Brain microvascular endothelial cell (primary cell): ENCODE measurements around the gene TRMT5.

Experiments
- DNase-seq: peaks from one replicate; pipeline ENCODE4 v3.0.0-alpha.2; 2020
- H3K27ac ChIP-seq: fragments of 250-450 bp; sonication (Bioruptor Pico); 2 replicates; pipeline ENCODE4 v1.5.1; 2020; ENCODE audit warnings: mild to moderate bottlenecking, moderate library complexity
- H3K27me3 ChIP-seq: fragments of 250-450 bp; sonication (Bioruptor Pico); replicated peaks from 2 replicates; pipeline ENCODE4 v1.5.1; 2020; ENCODE audit warnings: mild to moderate bottlenecking
- H3K36me3 ChIP-seq: fragments of 250-450 bp; sonication (Bioruptor Pico); replicated peaks from 2 replicates; pipeline ENCODE4 v1.5.1; 2020; ENCODE audit warnings: mild to moderate bottlenecking
- H3K4me3 ChIP-seq: 2 replicates; pipeline ENCODE4 v1.5.1; 2011; ENCODE audit warnings: low read depth, mild to moderate bottlenecking, control low read depth, low read length, moderate library complexity
- CTCF ChIP-seq: IDR thresholded peaks from 2 replicates; pipeline ENCODE4 v1.5.1; 2011; ENCODE audit warnings: low read depth, mild to moderate bottlenecking, moderate library complexity, low read length, control low read depth, inconsistent platforms; ENCODE audit errors: missing control alignments
- in situ Hi-C: cut with HindIII; loops from 2 replicates; pipeline ENCODE4 v1.10.0; 2017; ENCODE audit warnings: low sequenced_read_pairs, low pct_ligation_motif_present

Gene TRMT5

GRCh38 chr14:60931218-60931617, 49.7 kb downstream of the TRMT5 start:
- no peaks in the 10 kb centered on the region for H3K36me3 ChIP-seq
- no peak overlapping the region for H3K27ac ChIP-seq
- in situ Hi-C loops = no loop called here

GRCh38 chr14:60926002-60926401, 54.9 kb downstream of the TRMT5 start:
- DNase-seq = no peak
- H3K36me3 ChIP-seq = no peaks in the 10 kb centered on the region
- no peak overlapping the region for H3K27ac ChIP-seq
- no peak for TF ChIP-seq CTCF
- in situ Hi-C loops = no loop called here
- H3K4me3 ChIP-seq = no peak overlapping the region
- no peaks in the 10 kb centered on the region for H3K27me3 ChIP-seq

More at GRCh38 chr14:60931218-60931617, 49.7 kb downstream of the TRMT5 start:
- TF ChIP-seq CTCF = no peak
- Histone ChIP-seq H3K27me3 (no peaks in the 10 kb centered on the region), H3K4me3 (no peak overlapping the region)
- no peak for DNase-seq

DNA sequence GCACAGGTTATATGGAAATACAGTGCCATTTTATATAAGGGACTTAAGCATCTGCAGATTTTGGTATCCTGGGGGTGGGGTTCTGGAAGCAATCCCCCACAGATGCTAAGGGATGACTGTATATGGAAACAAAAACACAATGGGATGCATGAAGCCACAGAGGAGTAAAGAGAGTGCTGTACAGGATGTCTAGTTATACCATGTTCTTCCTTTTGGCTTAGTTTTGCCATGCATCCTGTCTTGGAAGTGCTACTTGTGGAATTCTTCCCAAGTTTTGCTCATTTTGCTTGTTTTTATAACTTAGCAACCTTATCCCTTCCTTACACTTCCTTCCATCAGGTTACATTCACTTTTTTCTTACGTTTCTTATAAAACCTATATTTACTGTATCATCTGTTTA, 55.6 kb downstream of the TRMT5 start:
- no peak for TF ChIP-seq CTCF
- in situ Hi-C loops = no loop called here
- no peak for DNase-seq
- Histone ChIP-seq H3K27ac (no peak overlapping the region), H3K27me3 (no peaks in the 10 kb centered on the region), H3K4me3 (no peak overlapping the region), H3K36me3 (no peaks in the 10 kb centered on the region)

- no peak for TF ChIP-seq CTCF
- in situ Hi-C loops = no loop called here
- Histone ChIP-seq H3K27me3 (no peaks in the 10 kb centered on the region), H3K27ac (no peak overlapping the region), H3K4me3 (no peak overlapping the region), H3K36me3 (no peaks in the 10 kb centered on the region)
- no peak for DNase-seq
These were observed 58.8 kb downstream of the TRMT5 start for GRCh38 chr14:60922050-60922449.
